K562 (cell line): ENCODE data around the gene LIMCH1. TPM values are rescaled to one million over a fixed set of nuclear protein-coding genes. Genes with fewer than 3 reads are reported as not detected.

Experiments used
- FOXJ2 ChIP-seq: fragments of 200-800 bp; sonication (Bioruptor generic); IDR thresholded peaks from 2 replicates; pipeline ENCODE4 v1.6.1; 2016; ENCODE audit warnings: missing genetic modification characterization, missing compliant biosample characterization
- FOXP1 ChIP-seq: sonication (generic); formaldehyde crosslinking; IDR thresholded peaks from 2 replicates; pipeline ENCODE4 v1.8.0; 2022; ENCODE audit warnings: mild to moderate bottlenecking, missing genetic modification reagents
- NCOA4 ChIP-seq: fragments of 450-650 bp; IDR thresholded peaks from 2 replicates; pipeline ENCODE4 v1.6.1; 2018; ENCODE audit warnings: mild to moderate bottlenecking; ENCODE audit not compliant: partially characterized antibody
- RBM22 ChIP-seq: fragments of 200-400 bp; formaldehyde crosslinking; IDR thresholded peaks from 2 replicates; pipeline ENCODE4 v1.6.1; 2018; ENCODE audit warnings: low read length, low read depth; ENCODE audit not compliant: poor library complexity, severe bottlenecking
- REST ChIP-seq, 2 experiments: fragments of 450-650 bp; formaldehyde crosslinking in 1 of 2; IDR thresholded peaks; 2 replicates each; pipeline versions ENCODE4 v1.4.0 to v1.6.1; 2014 to 2020; ENCODE audit warnings: mild to moderate bottlenecking in 2 of 2, borderline replicate concordance in 1 of 2, low read depth in 1 of 2
- SMARCA5 ChIP-seq: fragments of 450-650 bp; IDR thresholded peaks from 2 replicates; pipeline ENCODE4 v1.6.1; 2016
- polyA plus RNA-seq, 8 experiments: library from polyadenylated mRNA; depleted of rRNA in 4 of 8; stranded (reverse) in 5 of 8; unstranded in 3 of 8; fragments of >200 nt; fragmentation: Nextera tagmentation in 2 of 8; fragmentation: Illumina TruSeq in 1 of 8; extraction: Ambion mirVana in 2 of 8; extraction: Trizol in 1 of 8; gene quantifications; 2 replicates each; pipeline versions ENCODE4 v1.2.1 to v1.2.3, GENCODE V29; 2011 to 2014; ENCODE audit warnings: inconsistent platforms in 1 of 8, missing spikeins in 1 of 8
- total RNA-seq, 7 experiments: library from RNA; depleted of rRNA in 6 of 7; stranded (reverse); fragments of >200 nt in 6 of 7; fragmentation: Illumina TruSeq in 2 of 7; extraction: Trizol in 2 of 7; gene quantifications; 2 replicates each; pipeline versions ENCODE4 v1.2.1 to v1.2.3, GENCODE V29; 2011 to 2021; ENCODE audit warnings: low replicate concordance in 1 of 7
- TF ChIP-seq, protein P1 (sequence below): IDR thresholded peaks from 3 replicates; pipeline ENCODE4 v1.6.1; 2011; ENCODE audit warnings: borderline replicate concordance, mild to moderate bottlenecking, moderate library complexity; ENCODE audit not compliant: insufficient read length; ENCODE audit errors: extremely low read depth
- TF ChIP-seq, protein P2 (sequence below): sonication (generic); formaldehyde crosslinking; IDR thresholded peaks from 2 replicates; pipeline ENCODE4 v1.8.1; 2023; ENCODE audit warnings: mild to moderate bottlenecking, missing genetic modification reagents

LIMCH1 gene
- total and polyA plus RNA-seq, 9 of the 15 experiments (the other 6 are each of a cell fraction or from before 2014, with no cell fraction given): 0.35 TPM; not detected in 8

- TF ChIP-seq REST (IDR thresholded peaks at IDR 0.05; ENCODE audit: borderline replicate concordance) (no peak), REST (CRISPR knock-in tag; IDR thresholded peaks at IDR 0.05; ENCODE audit: low read depth) (no peak), FOXP1 (no peak), NCOA4 (no peak), SMARCA5 (no peak), RBM22 (no peak), FOXJ2 (tag) (no peak)
- TF ChIP-seq, protein P1, sequence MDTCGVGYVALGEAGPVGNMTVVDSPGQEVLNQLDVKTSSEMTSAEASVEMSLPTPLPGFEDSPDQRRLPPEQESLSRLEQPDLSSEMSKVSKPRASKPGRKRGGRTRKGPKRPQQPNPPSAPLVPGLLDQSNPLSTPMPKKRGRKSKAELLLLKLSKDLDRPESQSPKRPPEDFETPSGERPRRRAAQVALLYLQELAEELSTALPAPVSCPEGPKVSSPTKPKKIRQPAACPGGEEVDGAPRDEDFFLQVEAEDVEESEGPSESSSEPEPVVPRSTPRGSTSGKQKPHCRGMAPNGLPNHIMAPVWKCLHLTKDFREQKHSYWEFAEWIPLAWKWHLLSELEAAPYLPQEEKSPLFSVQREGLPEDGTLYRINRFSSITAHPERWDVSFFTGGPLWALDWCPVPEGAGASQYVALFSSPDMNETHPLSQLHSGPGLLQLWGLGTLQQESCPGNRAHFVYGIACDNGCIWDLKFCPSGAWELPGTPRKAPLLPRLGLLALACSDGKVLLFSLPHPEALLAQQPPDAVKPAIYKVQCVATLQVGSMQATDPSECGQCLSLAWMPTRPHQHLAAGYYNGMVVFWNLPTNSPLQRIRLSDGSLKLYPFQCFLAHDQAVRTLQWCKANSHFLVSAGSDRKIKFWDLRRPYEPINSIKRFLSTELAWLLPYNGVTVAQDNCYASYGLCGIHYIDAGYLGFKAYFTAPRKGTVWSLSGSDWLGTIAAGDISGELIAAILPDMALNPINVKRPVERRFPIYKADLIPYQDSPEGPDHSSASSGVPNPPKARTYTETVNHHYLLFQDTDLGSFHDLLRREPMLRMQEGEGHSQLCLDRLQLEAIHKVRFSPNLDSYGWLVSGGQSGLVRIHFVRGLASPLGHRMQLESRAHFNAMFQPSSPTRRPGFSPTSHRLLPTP: no peak
- TF ChIP-seq, protein P2, sequence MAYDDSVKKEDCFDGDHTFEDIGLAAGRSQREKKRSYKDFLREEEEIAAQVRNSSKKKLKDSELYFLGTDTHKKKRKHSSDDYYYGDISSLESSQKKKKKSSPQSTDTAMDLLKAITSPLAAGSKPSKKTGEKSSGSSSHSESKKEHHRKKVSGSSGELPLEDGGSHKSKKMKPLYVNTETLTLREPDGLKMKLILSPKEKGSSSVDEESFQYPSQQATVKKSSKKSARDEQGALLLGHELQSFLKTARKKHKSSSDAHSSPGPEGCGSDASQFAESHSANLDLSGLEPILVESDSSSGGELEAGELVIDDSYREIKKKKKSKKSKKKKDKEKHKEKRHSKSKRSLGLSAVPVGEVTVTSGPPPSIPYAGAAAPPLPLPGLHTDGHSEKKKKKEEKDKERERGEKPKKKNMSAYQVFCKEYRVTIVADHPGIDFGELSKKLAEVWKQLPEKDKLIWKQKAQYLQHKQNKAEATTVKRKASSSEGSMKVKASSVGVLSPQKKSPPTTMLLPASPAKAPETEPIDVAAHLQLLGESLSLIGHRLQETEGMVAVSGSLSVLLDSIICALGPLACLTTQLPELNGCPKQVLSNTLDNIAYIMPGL (CRISPR knock-in tag): no peak
Measured at GRCh38 chr4:41600243-41600912, 62.4 kb downstream of the LIMCH1 start (continued).
